ENCODE measurements around the gene IGF2BP3. TPM values are rescaled to one million over a fixed set of nuclear protein-coding genes. Genes with fewer than 3 reads are reported as not detected.
A peak's percentile ranks its signal among the peaks of the same experiment; 100 is the strongest.

The IGF2BP3 gene
- total RNA-seq, 1 experiment from 2014 or later = 75.3 TPM

DNA sequence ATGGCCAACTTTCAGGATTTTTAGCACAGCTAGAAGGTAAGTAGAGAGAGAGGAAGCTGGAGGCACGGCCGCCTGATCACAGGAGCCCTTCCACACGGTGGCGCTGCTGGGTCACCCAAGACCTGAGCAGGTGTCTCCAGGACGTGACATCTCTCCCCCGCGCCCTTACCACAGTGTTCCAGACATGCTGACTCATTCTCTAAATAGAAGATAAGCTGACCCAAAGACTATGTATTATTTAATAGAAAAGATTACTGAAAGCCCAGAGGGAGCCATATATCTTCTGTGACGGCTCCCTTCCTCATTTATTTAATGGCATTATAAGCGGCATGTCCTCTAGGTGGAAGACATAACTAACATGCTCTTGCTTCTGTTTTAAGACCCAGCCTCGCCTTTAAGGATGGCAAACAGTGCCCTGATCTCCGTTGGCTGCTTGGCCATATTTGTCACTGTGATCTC, 197.1 kb downstream of the IGF2BP3 start:
- intact Hi-C loops (cut with micrococcal nuclease; ENCODE audit: unreplicated experiment) = loop anchor here (2.0 to 5.0 kb wide), 2 partner anchors 274 to 439 kb away; partner anchors contain the start of gene STK31
- ChIA-PET POLR2A (ENCODE audit: low non-redundant PET) (no interaction called here), CTCF (interaction anchor here (0.6 to 1.6 kb wide), 7 partner anchors 12 to 1400 kb away, joined by 3 to 8 read pairs (median 4); no protein-coding TSS in a partner anchor)
- Histone ChIP-seq H3K4me1 (ENCODE audit: insufficient read depth, low read length, poor library complexity, severe bottlenecking) (peaks cover 8% of the 10 kb centered on the region), H3K9me3 (ENCODE audit: low read depth, low read length, poor library complexity, severe bottlenecking) (no peaks in the 10 kb centered on the region), H3K36me3 (ENCODE audit: insufficient read depth, low read length, poor library complexity, severe bottlenecking) (no peaks in the 10 kb centered on the region), H3K27me3 (replicated peaks; ENCODE audit: insufficient read depth, low read depth, low read length, poor library complexity) (no peaks in the 10 kb centered on the region), H3K4me3 (ENCODE audit: low read depth, low read length, poor library complexity, severe bottlenecking) (peak overlapping the region; percentile 5), H3K27ac (ENCODE audit: low read depth, low read length, poor library complexity, severe bottlenecking) (no peak overlapping the region)
- no TSS peak for BruUV-seq (replicated peaks)
- peak; percentile 93 for DNase-seq (ENCODE audit: low spot score)
- TF ChIP-seq EZH2 (IDR thresholded peaks at IDR 0.05; ENCODE audit: borderline replicate concordance, low read depth, low read length, poor library complexity, severe bottlenecking) = no peak
- TF ChIP-seq, protein P1, sequence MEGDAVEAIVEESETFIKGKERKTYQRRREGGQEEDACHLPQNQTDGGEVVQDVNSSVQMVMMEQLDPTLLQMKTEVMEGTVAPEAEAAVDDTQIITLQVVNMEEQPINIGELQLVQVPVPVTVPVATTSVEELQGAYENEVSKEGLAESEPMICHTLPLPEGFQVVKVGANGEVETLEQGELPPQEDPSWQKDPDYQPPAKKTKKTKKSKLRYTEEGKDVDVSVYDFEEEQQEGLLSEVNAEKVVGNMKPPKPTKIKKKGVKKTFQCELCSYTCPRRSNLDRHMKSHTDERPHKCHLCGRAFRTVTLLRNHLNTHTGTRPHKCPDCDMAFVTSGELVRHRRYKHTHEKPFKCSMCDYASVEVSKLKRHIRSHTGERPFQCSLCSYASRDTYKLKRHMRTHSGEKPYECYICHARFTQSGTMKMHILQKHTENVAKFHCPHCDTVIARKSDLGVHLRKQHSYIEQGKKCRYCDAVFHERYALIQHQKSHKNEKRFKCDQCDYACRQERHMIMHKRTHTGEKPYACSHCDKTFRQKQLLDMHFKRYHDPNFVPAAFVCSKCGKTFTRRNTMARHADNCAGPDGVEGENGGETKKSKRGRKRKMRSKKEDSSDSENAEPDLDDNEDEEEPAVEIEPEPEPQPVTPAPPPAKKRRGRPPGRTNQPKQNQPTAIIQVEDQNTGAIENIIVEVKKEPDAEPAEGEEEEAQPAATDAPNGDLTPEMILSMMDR (conservative IDR thresholded peaks at IDR 0.05; ENCODE audit: low read depth, low read length) = peak; percentile 92

DNA sequence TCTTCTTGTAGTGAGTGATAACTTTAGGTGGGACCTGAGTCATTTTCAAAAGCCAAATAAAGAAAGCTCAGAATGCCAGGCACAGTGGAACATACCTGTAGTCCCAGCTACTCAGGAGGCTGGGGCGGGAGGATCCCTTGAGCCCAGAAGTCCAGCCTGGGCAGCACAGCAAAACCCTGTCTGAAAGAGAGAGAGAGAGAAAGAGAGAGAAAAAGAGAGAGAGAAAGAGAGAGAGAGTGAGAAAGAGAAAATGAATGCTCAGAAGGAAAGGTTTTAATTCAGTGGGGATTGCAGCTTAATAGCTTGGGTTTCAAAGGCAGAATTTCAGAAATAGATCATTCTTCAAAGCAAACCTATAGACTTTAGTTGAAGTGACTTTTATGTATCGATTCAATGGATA, 198.0 kb downstream of the IGF2BP3 start:
- Histone ChIP-seq H3K27me3 (replicated peaks; ENCODE audit: insufficient read depth, low read depth, low read length, poor library complexity) (no peaks in the 10 kb centered on the region), H3K9me3 (ENCODE audit: low read depth, low read length, poor library complexity, severe bottlenecking) (no peaks in the 10 kb centered on the region), H3K4me3 (ENCODE audit: low read depth, low read length, poor library complexity, severe bottlenecking) (no peak overlapping the region), H3K4me1 (ENCODE audit: insufficient read depth, low read length, poor library complexity, severe bottlenecking) (peaks cover 8% of the 10 kb centered on the region), H3K36me3 (ENCODE audit: insufficient read depth, low read length, poor library complexity, severe bottlenecking) (no peaks in the 10 kb centered on the region), H3K27ac (ENCODE audit: low read depth, low read length, poor library complexity, severe bottlenecking) (no peak overlapping the region)
- TF ChIP-seq EZH2 (IDR thresholded peaks at IDR 0.05; ENCODE audit: borderline replicate concordance, low read depth, low read length, poor library complexity, severe bottlenecking) = no peak
- TF ChIP-seq, protein P1 (conservative IDR thresholded peaks at IDR 0.05; ENCODE audit: low read depth, low read length) = no peak
- no peak for DNase-seq (ENCODE audit: low spot score)
- ChIA-PET POLR2A (ENCODE audit: low non-redundant PET) (no interaction called here), CTCF (interaction anchor here (0.6 to 1.1 kb wide), 4 partner anchors 19 to 425 kb away, joined by 3 read pairs; no protein-coding TSS in a partner anchor)
- BruUV-seq (replicated peaks) = no TSS peak
- intact Hi-C loops (cut with micrococcal nuclease; ENCODE audit: unreplicated experiment) = loop anchor here (2.0 to 5.0 kb wide), 2 partner anchors 275 to 440 kb away; partner anchors contain the start of gene STK31

DNA sequence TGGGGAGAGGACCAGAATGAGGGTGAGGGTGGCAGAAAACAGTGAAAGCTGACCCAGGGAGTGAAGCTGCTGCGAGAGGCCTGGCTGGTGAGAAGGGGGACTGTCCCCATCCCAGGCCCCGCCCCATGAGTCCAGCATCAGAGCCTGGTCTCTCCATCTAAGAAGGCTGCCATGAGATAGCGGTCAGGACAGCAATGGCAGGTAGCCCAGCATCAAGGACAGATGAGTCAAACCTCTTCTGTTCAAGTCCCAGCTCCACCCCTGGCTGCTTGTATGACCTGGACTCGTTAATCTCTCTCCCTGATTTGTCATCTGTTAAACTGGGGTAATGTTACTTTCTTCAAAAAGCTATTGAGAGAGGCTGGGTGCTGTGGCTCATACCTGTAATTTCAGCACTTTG, 201.5 kb downstream of the IGF2BP3 start:
- POLR2A ChIA-PET (ENCODE audit: low non-redundant PET) = no interaction called here
- TF ChIP-seq, protein P1 (conservative IDR thresholded peaks at IDR 0.05; ENCODE audit: low read depth, low read length) = no peak
- no peak for TF ChIP-seq EZH2 (IDR thresholded peaks at IDR 0.05; ENCODE audit: borderline replicate concordance, low read depth, low read length, poor library complexity, severe bottlenecking)

More for the DNA sequence above, 201.5 kb downstream of the IGF2BP3 start:
- CTCF ChIA-PET = no interaction called here
- Histone ChIP-seq H3K36me3 (ENCODE audit: insufficient read depth, low read length, poor library complexity, severe bottlenecking) (no peaks in the 10 kb centered on the region), H3K9me3 (ENCODE audit: low read depth, low read length, poor library complexity, severe bottlenecking) (no peaks in the 10 kb centered on the region), H3K27ac (ENCODE audit: low read depth, low read length, poor library complexity, severe bottlenecking) (no peak overlapping the region), H3K27me3 (replicated peaks; ENCODE audit: insufficient read depth, low read depth, low read length, poor library complexity) (no peaks in the 10 kb centered on the region), H3K4me1 (ENCODE audit: insufficient read depth, low read length, poor library complexity, severe bottlenecking) (peaks cover 5% of the 10 kb centered on the region), H3K4me3 (ENCODE audit: low read depth, low read length, poor library complexity, severe bottlenecking) (no peak overlapping the region)
- no peak for DNase-seq (ENCODE audit: low spot score)
- intact Hi-C loops (cut with micrococcal nuclease; ENCODE audit: unreplicated experiment) = no loop called here
- BruUV-seq (replicated peaks) = no TSS peak
